Spleen (tissue), 11 donors: ENCODE measurements around the gene SSU72. TPM values are rescaled to one million over a fixed set of nuclear protein-coding genes. Genes with fewer than 3 reads are reported as not detected.
A peak's percentile ranks its signal among the peaks of the same experiment; 100 is the strongest.

Experiments
- DNase-seq: peaks from one replicate; pipeline ENCODE4 v3.0.0-alpha.2; 2020
- H3K27ac ChIP-seq, 8 donors: fragments of 200-600 bp; sonication (generic) in 7 of 8; 1 replicate in 4 of 8; 2 replicates in 4 of 8; pipeline versions ENCODE4 v1.5.0 to v1.8.0; 2016 to 2021; ENCODE audit warnings: inconsistent platforms in 4 of 8, mild to moderate bottlenecking in 4 of 8, moderate library complexity in 1 of 8
- H3K27me3 ChIP-seq, 7 donors: fragments of 200-600 bp; sonication (generic) in 6 of 7; replicated peaks in 1 of 7; 1 replicate in 4 of 7; 2 replicates in 3 of 7; pipeline versions ENCODE4 v1.5.0 to v1.8.0; 2016 to 2021; ENCODE audit warnings: inconsistent platforms in 3 of 7, mild to moderate bottlenecking in 1 of 7
- H3K36me3 ChIP-seq, 6 donors: fragments of 200-600 bp; sonication (generic) in 5 of 6; 1 replicate in 4 of 6; 2 replicates in 2 of 6; pipeline versions ENCODE4 v1.5.0 to v1.8.0; 2016 to 2021; ENCODE audit warnings: inconsistent platforms in 2 of 6
- H3K4me1 ChIP-seq, 6 donors: fragments of 200-600 bp; sonication (generic) in 5 of 6; 1 replicate in 3 of 6; 2 replicates in 3 of 6; pipeline versions ENCODE4 v1.5.0 to v1.8.0; 2016 to 2021; ENCODE audit warnings: inconsistent platforms in 3 of 6
- H3K4me3 ChIP-seq, 8 donors: fragments of 200-600 bp; sonication (generic) in 7 of 8; 1 replicate in 4 of 8; 2 replicates in 4 of 8; pipeline versions ENCODE4 v1.5.0 to v1.8.0; 2016 to 2021; ENCODE audit warnings: inconsistent platforms in 4 of 8, mild to moderate bottlenecking in 4 of 8, moderate library complexity in 2 of 8
- H3K9me3 ChIP-seq, 8 donors: fragments of 200-600 bp; sonication (generic) in 7 of 8; 1 replicate in 4 of 8; 2 replicates in 4 of 8; pipeline versions ENCODE4 v1.5.0 to v1.8.0; 2016 to 2021; ENCODE audit warnings: inconsistent platforms in 4 of 8
- CTCF ChIP-seq, 11 experiments: fragments of 200-600 bp in 7 of 11; fragments of 450-650 bp in 4 of 11; sonication (generic) in 4 of 11; IDR thresholded peaks in 8 of 11; conservative IDR thresholded peaks in 3 of 11; 1 replicate in 7 of 11; 2 replicates in 4 of 11; pipeline versions ENCODE4 v1.4.0 to v1.8.0; 2016 to 2021; ENCODE audit warnings: antibody characterized with exemption in 11 of 11, inconsistent platforms in 4 of 11, mild to moderate bottlenecking in 1 of 11
- POLR2A ChIP-seq, 3 donors: fragments of 450-650 bp; IDR thresholded peaks; one replicate each; pipeline ENCODE4 v1.5.1; 2017; ENCODE audit warnings: antibody characterized with exemption in 3 of 3, mild to moderate bottlenecking in 1 of 3
- POLR2AphosphoS5 ChIP-seq, 3 donors: sonication (generic); formaldehyde crosslinking; IDR thresholded peaks; one replicate each; pipeline ENCODE4 v1.5.1; 2017; ENCODE audit warnings: antibody characterized with exemption in 3 of 3
- WGBS, 5 donors: extraction: QIAGEN DNeasy Blood & Tissue Kit in 3 of 5; methylation state at CpG; one replicate each; pipeline versions ENCODE4 v1.1.5 to v1.1.7; 2013 to 2018; 5-methylcytosine and 5-hydroxymethylcytosine counted together
- intact Hi-C: fragments of 100-400 bp; cut with DNase I; formaldehyde crosslinking; loops from one replicate; pipeline ENCODE4 v1.15.0; 2023; ENCODE audit warnings: low total_unique reads
- polyA plus RNA-seq, 3 donors: library from polyadenylated mRNA; stranded (reverse); fragments of 200-250 nt; gene quantifications; one replicate each; pipeline ENCODE4 v1.2.1, GENCODE V29; 2013
- total RNA-seq, 7 donors: library from RNA; depleted of rRNA in 3 of 7; stranded (reverse); fragments of >200 nt in 3 of 7; fragmentation: NEBNext Ultra II Directional in 4 of 7; extraction: Animal tissue kit (Norgen Biotek cat#: 25700) in 4 of 7; gene quantifications; one replicate each; pipeline versions ENCODE4 v1.1.0 to v1.2.1, GENCODE V29; 2016 to 2021
- donor health status: healthy with polysubstance abuse.
- donor health status: DM: no; HTN: no; CAD: no; lungs with moderate emphysema.
- donor health status: DM: no; HTN: no; CAD: no.
- donor health status: Bipolar disorder and iron deficiency.
- donor health status: healthy.
- donor health status: DM: no; HTN: no; CAD: no.
- donor health status: DM: yes; HTN: yes; CAD: no.

Gene SSU72
- total and polyA plus RNA-seq, 10 donors, result 86.7 to 168 (median 107) TPM

- peaks cover 0 to 7% (median 0%) of the 10 kb centered on the region in 6 donors for H3K36me3 ChIP-seq
- H3K9me3 ChIP-seq, result no peaks in the 10 kb centered on the region
- H3K4me3 ChIP-seq, result no peak overlapping the region
- WGBS, 5 donors, result 47 to 66% (median 62%) methylated on average over 4 to 10 of the region's 10 CpGs
- intact Hi-C loops, result no loop called here
- TF ChIP-seq POLR2AphosphoS5 (IDR thresholded peaks at IDR 0.05) (no peak), POLR2A (IDR thresholded peaks at IDR 0.05) (no peak), CTCF (IDR thresholded peaks at IDR 0.05 in 8 of 11, conservative IDR thresholded peaks at IDR 0.05 in 3 of 11) (no peak)
- peaks cover 15 to 32% (median 24%) of the 10 kb centered on the region in 6 donors for H3K4me1 ChIP-seq
- no peak for DNase-seq
- H3K27ac ChIP-seq, result no peak overlapping the region
- peaks cover 0 to 31% (median 0%) of the 10 kb centered on the region in 7 donors for H3K27me3 ChIP-seq
Observed at GRCh38 chr1:1577367-1578011, 2.8 kb upstream of the SSU72 start.

GRCh38 chr1:1573843-1574720 is 581 bp downstream of the SSU72 start:
- H3K27me3 ChIP-seq, result peaks cover 0 to 5% (median 0%) of the 10 kb centered on the region in 7 donors
- no peaks in the 10 kb centered on the region for H3K9me3 ChIP-seq
- peak overlapping the region; percentile 96 to 100 (median 99) for H3K27ac ChIP-seq
- no peak for TF ChIP-seq CTCF (IDR thresholded peaks at IDR 0.05 in 8 of 11, conservative IDR thresholded peaks at IDR 0.05 in 3 of 11)
- no peak for TF ChIP-seq POLR2AphosphoS5 (IDR thresholded peaks at IDR 0.05)
- no peak for TF ChIP-seq POLR2A (IDR thresholded peaks at IDR 0.05)
- peaks cover 0 to 41% (median 6%) of the 10 kb centered on the region in 6 donors for H3K36me3 ChIP-seq
- peak overlapping the region; percentile 89 to 100 (median 94) for H3K4me3 ChIP-seq
- DNase-seq, result peak; percentile 92
- H3K4me1 ChIP-seq, result peaks cover 35 to 66% (median 58%) of the 10 kb centered on the region in 6 donors
- intact Hi-C loops, result no loop called here
- 0 to 1% (median 0%) methylated on average over 21 to 96 of the region's 96 CpGs for WGBS, 5 donors

GRCh38 chr1:1569341-1569740 is 5.3 kb downstream of the SSU72 start:
- H3K4me1 ChIP-seq, result peaks cover 37 to 97% (median 83%) of the 10 kb centered on the region in 6 donors
- no peaks in the 10 kb centered on the region for H3K27me3 ChIP-seq
- H3K9me3 ChIP-seq, result no peaks in the 10 kb centered on the region
- H3K36me3 ChIP-seq, result peaks cover 0 to 86% (median 23%) of the 10 kb centered on the region in 6 donors
- TF ChIP-seq CTCF (IDR thresholded peaks at IDR 0.05 in 8 of 11, conservative IDR thresholded peaks at IDR 0.05 in 3 of 11), result no peak
- no peak for TF ChIP-seq POLR2AphosphoS5 (IDR thresholded peaks at IDR 0.05)
- no peak for TF ChIP-seq POLR2A (IDR thresholded peaks at IDR 0.05)
- no peak overlapping the region for H3K27ac ChIP-seq
- intact Hi-C loops, result no loop called here
- WGBS, 5 donors, result 81 to 88% (median 83%) methylated on average over 7 of the region's 7 CpGs
- DNase-seq, result no peak
- H3K4me3 ChIP-seq, result no peak overlapping the region

GRCh38 chr1:1567891-1568291 is 6.8 kb downstream of the SSU72 start:
- intact Hi-C loops, result no loop called here
- no peak overlapping the region for H3K27ac ChIP-seq
- H3K4me3 ChIP-seq, result no peak overlapping the region
- H3K4me1 ChIP-seq, result peaks cover 29 to 97% (median 78%) of the 10 kb centered on the region in 6 donors
- H3K9me3 ChIP-seq, result no peaks in the 10 kb centered on the region
- WGBS, 5 donors, result 73 to 86% (median 78%) methylated on average over 10 of the region's 10 CpGs
- no peaks in the 10 kb centered on the region for H3K27me3 ChIP-seq
- H3K36me3 ChIP-seq, result peaks cover 0 to 98% (median 37%) of the 10 kb centered on the region in 6 donors
- no peak for DNase-seq
- TF ChIP-seq POLR2AphosphoS5 (IDR thresholded peaks at IDR 0.05), result no peak
- no peak for TF ChIP-seq POLR2A (IDR thresholded peaks at IDR 0.05)
